Activated CD4-positive, alpha-beta T cell treated with anti-CD3 and anti-CD28 coated beads, Interleukin-2, amount 50 U/mL, for 48 hours (primary cell): ENCODE results near the gene CCR3.
"Not testable (repeated sequence)": the region's sequence is repeated elsewhere in the genome, so short reads cannot be mapped to it uniquely, and the experiment has no call there.

Experiments used
- DNase-seq, 2 experiments: peaks; one replicate each; pipeline ENCODE4 v3.0.0-alpha.2; 2020

The CCR3 gene

GRCh38 chr3:46242120-46242519 lies at the start of gene CCR3:
Gene CCR3, plus strand, starts transcription at chr3:46242460. Its CDS starts 22,699 bp downstream, at chr3:46265159.
- DNase-seq: no peak

GRCh38 chr3:46192939-46193338 lies 49.3 kb upstream of the CCR3 start:
- no peak for DNase-seq

GRCh38 chr3:46193436-46193835 lies 48.8 kb upstream of the CCR3 start:
- no peak for DNase-seq

- DNase-seq: no peak
Measured at GRCh38 chr3:46194868-46195553, 47.2 kb upstream of the CCR3 start.

- DNase-seq: no peak
Measured at GRCh38 chr3:46196261-46196957, 45.9 kb upstream of the CCR3 start.

GRCh38 chr3:46200211-46200610 lies 42.0 kb upstream of the CCR3 start:
- DNase-seq: no peak

GRCh38 chr3:46200790-46201189 lies 41.5 kb upstream of the CCR3 start:
- no peak for DNase-seq

- no peak for DNase-seq
Measured at GRCh38 chr3:46202535-46202934, 39.7 kb upstream of the CCR3 start.

- DNase-seq: no peak
Measured at GRCh38 chr3:46203681-46204080, 38.6 kb upstream of the CCR3 start.

- DNase-seq: no peak
Measured at GRCh38 chr3:46205286-46205960, 36.8 kb upstream of the CCR3 start.

- no peak for DNase-seq
Measured at GRCh38 chr3:46206282-46207015, 35.8 kb upstream of the CCR3 start.

GRCh38 chr3:46207514-46207913 lies 34.7 kb upstream of the CCR3 start:
- not testable (repeated sequence) for DNase-seq

- DNase-seq: peak; percentile 59 to 74
Measured at GRCh38 chr3:46208167-46208704, 34.0 kb upstream of the CCR3 start, which contains the start of gene CCR1. Gene CCR1, minus strand, starts transcription at chr3:46208313. Its CDS starts 4,000 bp downstream, at chr3:46204313.

GRCh38 chr3:46209053-46209452 lies 33.2 kb upstream of the CCR3 start:
- no peak for DNase-seq

GRCh38 chr3:46209746-46210470 lies 32.4 kb upstream of the CCR3 start:
- no peak for DNase-seq

- no peak for DNase-seq
Measured at GRCh38 chr3:46212101-46212500, 30.2 kb upstream of the CCR3 start.

GRCh38 chr3:46213201-46213600 lies 29.1 kb upstream of the CCR3 start:
- no peak for DNase-seq

- DNase-seq: peak; percentile 15 to 21
Measured at GRCh38 chr3:46214751-46215352, 27.4 kb upstream of the CCR3 start.

- DNase-seq: no peak
Measured at GRCh38 chr3:46215810-46216414, 26.3 kb upstream of the CCR3 start.

GRCh38 chr3:46218196-46218709 lies 24.0 kb upstream of the CCR3 start:
- no peak for DNase-seq

GRCh38 chr3:46221391-46221790 lies 20.9 kb upstream of the CCR3 start:
- DNase-seq: no peak
